Stimulated activated CD4-positive, alpha-beta T cell treated with anti-CD3 and anti-CD28 coated beads, Interleukin-15, amount 100 ng/mL, for 48 hours (primary cell): ENCODE results near the gene PNPLA3.
A peak's percentile ranks its signal among the peaks of the same experiment; 100 is the strongest.

ENCODE experiments used
- DNase-seq, 2 donors: peaks; one replicate each; pipeline ENCODE4 v3.0.0-alpha.2; 2020; ENCODE audit warnings: low read depth in 2 of 2

PNPLA3 gene, protein sequence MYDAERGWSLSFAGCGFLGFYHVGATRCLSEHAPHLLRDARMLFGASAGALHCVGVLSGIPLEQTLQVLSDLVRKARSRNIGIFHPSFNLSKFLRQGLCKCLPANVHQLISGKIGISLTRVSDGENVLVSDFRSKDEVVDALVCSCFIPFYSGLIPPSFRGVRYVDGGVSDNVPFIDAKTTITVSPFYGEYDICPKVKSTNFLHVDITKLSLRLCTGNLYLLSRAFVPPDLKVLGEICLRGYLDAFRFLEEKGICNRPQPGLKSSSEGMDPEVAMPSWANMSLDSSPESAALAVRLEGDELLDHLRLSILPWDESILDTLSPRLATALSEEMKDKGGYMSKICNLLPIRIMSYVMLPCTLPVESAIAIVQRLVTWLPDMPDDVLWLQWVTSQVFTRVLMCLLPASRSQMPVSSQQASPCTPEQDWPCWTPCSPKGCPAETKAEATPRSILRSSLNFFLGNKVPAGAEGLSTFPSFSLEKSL

DNA sequence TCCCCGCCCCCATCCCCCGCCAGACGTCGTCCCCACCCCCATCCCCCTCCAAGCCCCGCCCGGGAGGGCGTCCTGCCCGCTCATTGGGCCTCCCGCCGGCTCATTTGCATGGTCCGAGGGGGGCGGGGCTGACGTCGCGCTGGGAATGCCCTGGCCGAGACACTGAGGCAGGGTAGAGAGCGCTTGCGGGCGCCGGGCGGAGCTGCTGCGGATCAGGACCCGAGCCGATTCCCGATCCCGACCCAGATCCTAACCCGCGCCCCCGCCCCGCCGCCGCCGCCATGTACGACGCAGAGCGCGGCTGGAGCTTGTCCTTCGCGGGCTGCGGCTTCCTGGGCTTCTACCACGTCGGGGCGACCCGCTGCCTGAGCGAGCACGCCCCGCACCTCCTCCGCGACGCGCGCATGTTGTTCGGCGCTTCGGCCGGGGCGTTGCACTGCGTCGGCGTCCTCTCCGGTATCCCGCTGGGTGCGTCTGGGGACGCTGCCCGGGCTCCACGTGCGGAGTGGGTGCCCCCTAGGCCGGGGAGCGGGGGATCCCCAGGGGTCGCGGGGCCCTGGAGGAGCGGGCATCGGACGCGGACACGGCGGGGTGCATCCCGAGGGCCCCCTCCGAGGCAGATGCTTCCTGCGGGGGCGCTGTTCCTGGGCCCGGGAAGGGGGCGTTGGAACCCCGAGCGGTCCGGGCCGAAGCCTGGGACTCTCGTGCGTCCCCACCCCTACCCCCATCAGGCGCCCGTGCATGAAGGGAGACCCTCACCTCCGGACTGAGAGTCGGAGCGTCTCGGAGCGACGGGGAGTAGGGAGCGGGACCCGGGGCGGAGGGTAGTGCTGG lies at the start of gene PNPLA3:
Gene PNPLA3 (plus strand): TSS at position 175 of the 834 bp plus-strand sequence. CDS start 107 bp downstream, at position 282.
- peak; percentile 49 to 69 for DNase-seq

DNA sequence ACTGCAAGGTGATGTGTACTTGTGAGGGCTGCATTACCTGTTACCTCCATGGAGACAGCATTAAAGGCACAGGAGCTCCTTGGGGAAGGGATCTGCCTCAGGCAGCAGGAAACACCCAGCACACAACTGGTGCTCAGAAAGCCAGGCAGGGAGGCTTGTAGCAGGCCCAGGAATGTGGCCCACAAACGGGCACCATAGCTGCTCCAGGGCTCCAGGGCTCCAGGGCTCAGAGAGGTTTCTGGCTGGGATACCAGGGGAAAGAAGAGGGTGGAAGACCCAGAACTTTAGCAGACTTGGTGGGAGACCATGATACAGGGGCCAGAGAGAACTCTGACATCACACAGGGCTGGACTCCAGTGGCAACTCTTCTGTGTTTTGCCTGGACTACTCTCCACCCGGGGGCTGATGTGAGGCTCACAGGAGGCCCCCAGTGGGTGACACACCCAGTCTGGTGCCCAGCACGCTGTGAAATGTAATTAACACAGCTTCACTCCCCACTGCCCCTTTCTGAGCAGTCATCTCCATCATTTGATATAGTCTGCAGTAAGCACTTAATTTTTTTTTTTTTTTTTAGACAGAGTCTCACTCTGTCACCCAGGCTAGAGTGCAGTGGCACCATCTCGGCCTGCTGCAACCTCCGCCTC lies 46.6 kb upstream of the PNPLA3 start:
- DNase-seq = no peak

DNA sequence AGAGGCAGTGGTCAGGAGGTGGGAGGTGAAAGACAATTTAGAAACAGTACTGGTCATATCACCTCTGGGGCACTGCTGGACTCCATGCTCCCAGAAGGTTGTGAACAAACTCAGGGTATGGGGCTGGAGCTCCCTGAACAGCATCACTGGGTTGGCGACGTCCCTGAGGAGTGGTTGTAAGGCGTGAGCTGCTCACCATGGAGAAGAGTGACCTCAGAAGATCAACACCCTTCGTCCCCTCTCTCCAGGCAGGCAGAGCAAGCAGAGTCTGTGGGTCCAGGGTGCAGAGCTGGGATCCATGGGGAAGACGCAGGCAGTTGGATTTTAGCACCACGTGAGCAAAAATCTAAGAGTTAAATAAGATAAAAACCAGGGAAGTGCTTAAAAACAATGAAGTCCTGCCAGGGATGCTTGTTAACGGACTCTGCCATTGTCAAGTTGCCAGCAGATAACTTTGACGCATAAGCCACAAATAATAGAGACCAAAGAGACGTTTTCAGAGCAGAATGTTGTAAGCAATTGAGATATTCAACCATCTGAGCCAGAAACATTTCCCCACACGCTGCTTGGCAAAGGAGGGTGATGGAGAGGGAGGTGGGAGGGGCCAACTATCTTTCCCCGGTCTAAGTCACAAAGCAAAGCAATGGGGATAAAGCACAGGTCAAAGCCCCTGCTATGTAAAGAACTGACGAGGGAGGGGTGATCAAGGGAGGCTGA lies 45.4 kb upstream of the PNPLA3 start:
- no peak for DNase-seq

DNA sequence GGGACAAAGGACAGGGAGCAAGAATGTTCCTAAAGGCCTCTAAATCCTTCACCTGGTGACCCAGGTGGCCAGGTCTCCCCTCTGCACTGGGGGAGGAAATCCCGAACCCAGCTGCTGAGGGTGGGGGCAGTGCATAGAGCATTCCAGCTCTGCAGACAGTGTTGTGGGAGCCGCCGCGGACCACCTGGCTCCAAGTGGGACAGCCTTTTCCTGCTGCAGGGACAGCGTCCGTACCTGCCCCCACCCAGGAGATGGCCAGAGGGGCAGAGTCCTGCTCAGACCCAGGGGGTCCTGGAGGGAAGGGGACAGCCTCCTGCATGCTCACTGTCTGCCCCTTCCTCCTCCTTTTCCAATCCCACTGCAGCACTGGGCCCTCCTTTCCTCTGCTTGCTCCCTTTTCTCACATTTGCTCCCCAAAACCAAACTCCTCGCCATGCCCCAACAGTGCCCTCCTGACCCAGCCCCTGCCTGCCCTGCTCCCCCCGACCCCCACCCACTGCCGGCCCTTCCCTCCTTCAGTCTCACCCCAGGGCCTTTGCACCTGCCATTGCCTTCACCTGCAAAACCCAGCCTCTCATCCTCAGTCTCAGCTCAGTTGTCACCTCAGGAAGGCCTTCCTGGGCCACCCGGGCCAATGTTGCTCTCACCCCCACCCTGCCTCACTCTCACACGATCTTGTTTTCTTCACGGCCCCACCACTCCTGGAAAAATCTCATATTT lies 44.6 kb upstream of the PNPLA3 start:
- DNase-seq = no peak

DNA sequence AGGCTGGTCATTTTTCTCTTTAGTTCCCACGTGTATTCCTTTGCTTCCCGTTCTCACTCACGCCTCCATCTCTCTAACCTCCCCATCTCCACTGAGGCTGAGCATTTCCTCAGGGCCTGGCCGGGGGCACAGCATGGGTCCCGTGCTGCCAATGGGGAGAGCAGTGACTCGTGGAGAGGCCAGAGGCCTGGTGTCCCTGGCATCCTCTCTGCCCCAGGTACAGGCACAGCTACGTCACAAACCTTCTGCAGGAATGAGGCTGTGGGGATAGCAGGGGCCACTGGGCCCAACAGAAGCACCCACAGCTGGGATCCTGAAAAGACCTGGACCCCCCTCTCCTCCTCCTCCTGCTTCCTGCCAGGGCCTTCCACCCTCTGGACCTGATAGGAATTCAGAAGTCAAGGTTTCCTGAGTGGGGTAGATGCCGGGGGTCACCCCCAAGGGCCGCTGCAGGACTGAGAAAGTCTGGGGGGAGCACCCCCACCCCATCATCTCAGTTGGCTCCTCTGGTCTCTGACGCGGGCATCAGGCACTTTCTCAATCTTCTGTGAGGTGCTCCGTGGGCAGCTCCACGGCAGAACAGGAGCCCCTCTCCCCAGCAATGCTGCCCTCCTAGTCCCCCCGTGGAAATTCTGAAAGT lies 43.6 kb upstream of the PNPLA3 start:
- no peak for DNase-seq

DNA sequence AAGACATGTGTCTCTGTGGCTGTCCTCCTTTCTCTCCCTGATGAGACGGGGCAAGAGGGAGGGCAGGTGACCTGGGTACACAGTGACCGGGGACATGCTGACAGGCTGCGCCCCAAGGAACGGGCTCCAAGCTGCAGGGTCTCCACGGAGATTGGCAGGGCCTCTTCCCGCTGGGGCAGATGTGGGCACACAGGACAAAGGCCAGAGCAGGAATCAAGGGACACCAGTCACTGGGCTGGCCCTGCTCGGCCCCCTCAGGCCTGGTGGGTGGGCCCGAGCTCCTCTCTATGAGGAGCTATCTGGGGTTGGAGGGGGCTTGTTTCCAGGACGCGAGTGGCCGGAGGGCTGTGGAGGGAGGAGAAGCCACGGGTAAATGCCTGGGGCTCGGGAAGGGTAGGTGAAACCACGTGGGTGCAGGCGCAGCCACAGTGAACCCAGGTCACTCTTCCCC lies 43.0 kb upstream of the PNPLA3 start:
- no peak for DNase-seq

DNA sequence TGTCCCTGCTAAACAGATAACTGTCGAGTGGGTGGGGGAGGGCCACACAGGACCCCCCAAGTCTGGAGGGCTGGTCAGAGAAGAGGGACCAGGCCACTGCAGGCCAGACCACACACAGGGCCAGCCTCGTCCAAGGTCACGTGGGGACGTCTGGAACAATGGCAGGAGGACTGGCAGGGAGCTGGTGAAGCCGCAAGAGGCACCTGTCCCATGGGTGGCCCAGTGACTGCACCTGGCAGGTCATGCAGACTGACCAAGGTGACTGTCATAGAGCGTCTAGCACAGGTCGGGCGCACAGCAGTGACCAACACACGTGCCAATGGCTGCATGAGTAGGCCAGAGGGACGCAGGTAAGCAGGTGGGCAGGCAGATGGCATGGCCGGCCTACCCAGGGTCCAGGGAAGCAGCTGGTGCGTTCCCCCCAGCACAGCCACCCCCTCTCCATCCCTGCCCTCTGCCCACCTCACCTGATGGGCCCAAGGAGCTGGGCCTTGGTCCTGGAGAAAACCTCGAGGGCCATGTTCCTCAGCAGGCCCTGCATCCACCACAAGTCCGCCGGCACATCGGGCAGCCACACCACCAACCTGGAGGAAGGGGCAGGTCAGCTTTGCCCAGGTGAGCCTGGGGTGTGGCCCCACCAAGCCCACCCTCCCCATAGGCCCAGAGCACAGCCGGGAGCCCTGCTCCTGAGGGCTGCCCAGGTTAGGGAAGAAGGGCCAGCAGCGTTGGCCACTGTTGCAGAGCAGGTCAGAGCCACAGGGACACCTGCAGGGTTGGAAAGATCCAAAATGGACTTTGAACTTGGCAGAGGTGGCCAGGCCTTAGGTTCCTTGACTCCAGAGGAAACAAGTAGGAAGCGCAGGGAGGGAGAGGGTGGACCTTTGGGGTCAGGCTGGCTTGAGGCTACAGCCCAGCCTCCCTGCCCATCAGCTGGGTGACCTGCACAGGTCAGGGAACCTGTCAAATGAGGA lies 42.2 kb upstream of the PNPLA3 start:
- DNase-seq = no peak

DNA sequence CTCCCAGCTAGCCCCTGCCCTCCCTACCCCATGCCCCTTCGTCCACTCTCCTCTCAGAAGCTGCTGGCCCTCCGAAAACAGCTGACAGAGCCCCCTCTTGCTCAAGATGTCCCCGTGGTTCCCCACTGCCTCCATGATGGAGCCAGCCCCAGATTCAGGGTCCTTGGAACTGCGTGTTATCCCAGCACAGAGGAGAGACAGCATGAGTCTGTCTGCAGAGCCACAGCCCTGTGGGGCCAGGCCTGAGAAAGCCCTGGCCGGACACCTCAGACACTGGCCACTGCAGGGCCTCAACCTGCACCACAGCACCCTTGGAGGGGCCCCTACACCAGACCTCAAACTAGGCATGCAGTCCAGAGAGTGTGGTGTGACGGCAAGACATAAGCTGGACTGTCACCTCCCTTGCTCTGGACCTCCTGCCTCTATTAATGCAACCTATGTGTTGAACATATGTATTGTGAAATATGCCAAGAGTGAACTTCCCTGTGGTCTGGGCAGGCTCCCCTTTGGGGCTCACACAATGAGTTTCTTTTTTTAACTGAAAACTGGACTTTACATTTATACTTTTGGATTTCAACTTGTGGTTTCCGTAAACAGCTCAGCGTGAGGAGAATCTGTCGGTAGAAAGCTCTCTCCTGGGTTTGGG lies 41.4 kb upstream of the PNPLA3 start:
- DNase-seq = no peak

DNA sequence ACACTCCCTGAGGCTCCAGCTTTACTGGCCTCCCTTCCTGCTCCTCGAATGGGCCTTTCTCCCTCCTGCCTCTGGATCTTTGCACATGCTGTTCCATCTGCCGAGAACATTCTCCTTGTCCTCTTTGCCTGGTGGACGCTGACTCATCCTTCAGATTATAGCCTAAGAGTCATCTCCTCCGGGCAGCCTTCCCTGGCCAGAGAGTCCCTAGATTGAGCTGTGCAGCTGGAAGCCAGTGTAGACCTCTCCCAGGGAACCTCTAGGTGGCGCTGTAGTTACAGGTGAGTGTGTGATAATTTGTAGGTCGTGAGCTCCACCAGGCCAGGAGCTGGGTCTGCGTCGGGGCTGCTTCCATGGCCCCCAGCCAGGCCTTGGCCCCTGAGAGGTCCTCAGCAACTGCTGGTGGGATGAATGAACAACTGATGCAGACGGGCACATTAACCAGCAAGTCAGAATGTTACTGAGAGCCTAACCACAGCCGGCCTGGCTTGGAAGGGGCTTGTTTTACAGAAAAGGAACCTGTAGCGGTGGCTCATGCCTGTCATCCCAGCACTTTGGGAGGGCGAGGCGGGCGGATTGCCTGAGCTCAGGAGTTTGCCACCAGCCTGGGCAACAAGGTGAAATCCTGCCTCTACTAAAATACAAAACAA lies 40.5 kb upstream of the PNPLA3 start:
- peak; percentile 22 to 48 for DNase-seq

DNA sequence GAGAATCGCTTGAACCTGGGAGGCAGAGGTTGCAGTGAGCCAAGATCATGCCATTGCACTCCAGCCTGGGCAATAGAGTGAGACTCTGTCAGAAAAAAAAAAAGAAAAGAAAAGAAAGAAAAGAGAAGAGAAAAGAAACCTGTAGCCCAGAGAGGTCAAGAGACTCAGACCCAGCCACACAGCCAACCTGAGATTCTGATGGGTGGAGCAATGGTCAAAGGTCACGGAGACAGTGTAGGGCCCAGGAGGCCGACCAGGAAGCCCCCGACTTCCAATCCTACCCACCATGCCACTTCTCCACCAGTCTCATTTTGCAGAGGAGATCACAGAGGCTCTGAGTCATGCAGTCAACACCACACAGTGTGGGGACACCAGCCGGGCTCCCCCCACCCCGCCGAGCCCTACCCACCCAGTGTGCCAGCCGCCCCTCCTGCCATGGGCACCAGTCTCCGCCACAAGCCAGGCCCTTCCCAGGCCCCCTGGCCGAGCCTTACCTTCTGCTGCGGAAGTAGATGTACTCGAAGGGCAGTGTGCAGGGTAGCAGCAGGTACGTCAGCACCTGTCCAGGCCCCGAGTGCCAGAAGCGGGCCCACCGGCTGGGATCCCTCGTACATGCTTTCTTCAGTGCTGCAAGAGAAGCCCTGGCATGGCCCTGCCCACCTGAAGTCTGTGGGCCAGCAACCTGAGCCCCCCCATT lies 39.7 kb upstream of the PNPLA3 start:
- DNase-seq = no peak

DNA sequence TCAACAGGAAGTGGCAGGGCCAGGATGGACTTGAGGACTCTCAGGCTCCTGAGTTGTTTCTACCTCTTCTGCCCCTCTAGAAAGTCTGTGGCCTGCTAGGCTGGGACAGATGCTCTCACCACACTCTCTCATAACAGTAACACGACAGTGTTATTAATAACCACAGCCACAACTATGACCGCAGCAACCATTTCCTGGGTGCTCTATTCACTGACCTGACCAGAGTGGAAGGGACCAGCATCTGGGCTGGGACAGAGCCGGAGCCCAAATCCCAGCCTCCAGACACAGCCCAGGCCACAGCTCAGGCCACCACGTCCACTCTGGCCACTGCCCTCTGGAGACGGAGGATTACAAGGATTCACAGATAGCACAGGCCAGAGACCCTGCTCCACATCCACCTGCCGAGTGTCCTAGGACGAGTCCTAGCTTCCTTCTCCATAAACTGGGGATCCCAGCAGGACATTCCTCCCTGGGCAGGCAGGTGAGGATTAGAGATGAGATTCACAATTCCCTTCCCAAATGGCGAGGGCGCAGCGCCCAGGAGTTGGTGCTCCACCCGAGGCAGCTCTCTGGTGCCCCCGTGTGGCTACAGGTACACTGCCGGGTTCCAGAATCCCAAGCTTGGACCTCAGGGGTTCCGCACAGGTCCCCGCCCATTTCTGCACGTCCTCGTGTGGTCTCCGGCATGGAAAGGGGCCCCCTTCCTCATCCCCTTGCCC lies 38.8 kb upstream of the PNPLA3 start:
- peak; percentile 24 to 45 for DNase-seq

DNA sequence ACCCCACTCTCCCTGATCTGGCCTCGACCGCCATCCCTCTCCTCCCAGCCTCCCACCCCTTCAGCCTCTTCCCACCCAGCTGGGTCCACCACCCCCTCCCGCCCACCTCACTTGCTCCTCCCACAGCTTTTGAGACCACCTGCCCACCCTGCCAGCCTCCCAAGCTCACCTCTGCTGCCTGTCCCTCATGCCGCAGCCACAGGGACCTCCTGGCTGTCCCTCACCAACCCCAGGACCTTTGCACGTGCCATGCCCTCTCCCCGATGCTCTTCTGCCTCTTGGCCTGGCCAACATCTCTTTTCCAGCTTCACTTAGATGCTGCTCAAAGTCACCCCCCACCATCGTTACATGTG lies 38.3 kb upstream of the PNPLA3 start:
- no peak for DNase-seq

DNA sequence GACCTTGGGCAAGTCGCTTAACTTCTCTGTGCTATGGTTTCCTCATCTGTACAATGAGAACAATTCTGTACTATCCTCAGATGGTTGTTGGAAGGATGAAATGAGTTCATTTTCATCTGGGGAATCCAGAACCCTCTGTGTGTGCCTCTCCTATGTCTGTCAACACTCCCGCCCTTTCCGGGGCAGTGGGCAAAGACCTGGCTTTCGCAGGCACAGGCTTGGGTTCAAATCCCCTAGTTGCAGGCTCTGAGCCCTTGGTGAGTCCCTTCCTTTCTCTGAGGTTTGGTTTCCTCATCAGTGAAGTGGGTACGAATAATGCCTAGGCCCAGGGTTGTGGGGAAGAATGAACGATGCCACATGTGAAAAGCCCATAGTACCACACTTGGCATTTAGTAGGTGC lies 37.8 kb upstream of the PNPLA3 start:
- no peak for DNase-seq

DNA sequence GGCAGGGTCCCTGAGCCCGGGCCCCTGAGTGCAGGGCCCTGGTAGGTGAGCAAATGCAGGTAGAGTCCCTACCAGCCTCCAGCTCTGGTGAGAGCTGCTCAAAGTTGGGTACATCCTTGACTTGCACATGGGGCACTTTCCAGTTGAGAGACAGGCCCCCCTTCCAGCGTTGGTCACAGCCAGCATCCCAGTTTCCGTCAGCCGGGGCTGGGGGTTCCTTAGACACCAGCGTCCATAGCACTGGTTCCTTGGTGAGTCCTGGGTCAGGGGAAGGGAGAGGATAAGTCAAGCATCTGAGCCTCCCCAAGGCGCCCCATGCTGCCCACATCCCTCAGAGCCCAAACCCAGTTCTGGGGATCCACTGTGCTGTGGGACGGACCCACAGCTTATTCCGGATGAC lies 37.4 kb upstream of the PNPLA3 start:
- no peak for DNase-seq

DNA sequence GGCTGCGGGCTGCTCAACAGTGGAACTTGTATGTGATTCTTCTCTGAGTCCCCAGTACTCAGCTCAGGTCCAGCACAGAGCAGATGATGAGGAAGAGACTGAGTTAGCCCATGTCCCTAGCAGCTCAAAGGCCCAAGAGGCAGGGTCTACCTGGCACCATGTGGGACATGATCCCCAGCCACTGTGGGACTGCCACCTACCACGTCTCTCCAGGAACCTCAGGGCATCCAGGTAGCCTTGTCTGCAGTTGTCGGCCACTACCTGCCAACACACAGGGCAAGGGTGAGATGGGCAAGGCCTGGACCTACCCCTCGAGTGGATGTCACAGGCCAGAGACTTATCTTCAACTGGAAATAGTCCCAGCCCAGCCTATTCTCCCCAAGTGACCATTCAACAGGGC lies 36.2 kb upstream of the PNPLA3 start:
- DNase-seq = no peak

DNA sequence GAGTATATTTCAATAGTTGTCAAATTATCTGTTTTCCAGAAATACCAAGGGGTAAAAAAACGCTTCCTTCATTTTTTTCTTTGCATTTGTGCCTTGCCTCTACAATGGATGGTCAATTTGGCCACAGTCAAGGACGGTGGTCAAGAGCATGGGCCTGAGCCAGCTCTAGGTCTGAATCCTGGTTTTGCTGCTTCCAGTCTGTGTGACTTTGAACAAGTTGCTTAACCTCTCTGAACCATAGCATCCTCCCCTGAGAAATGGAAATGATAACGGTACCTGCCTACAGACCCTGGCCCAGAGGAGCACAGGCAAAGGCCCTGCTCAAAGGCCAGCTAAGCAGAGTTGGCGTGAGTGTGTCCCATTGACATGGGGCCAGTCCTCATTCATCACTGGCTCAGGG lies 34.9 kb upstream of the PNPLA3 start:
- DNase-seq = no peak
